GM23338 (cell line): ENCODE measurements around the gene SIDT2. TPM values are rescaled to one million over a fixed set of nuclear protein-coding genes. Genes with fewer than 3 reads are reported as not detected.

Source experiments
- ATAC-seq: fragments of 200-7000 bp; cut with Tn5 transposase; 3 replicates; pipeline ENCODE4 v1.9.1; 2020
- DNase-seq: peaks from one replicate; pipeline ENCODE4 v3.0.0-alpha.2; 2015; ENCODE audit warnings: low spot score
- H2AFZ ChIP-seq: fragments of 200-600 bp; sonication (generic); 2 replicates; pipeline ENCODE4 v1.8.0; 2016; ENCODE audit warnings: antibody characterized with exemption, mild to moderate bottlenecking, moderate library complexity
- H3F3A ChIP-seq: fragments of 200-600 bp; sonication (generic); replicated peaks from 2 replicates; pipeline ENCODE4 v1.8.0; 2017; ENCODE audit warnings: antibody characterized with exemption, mixed run types, low read depth
- H3K27ac ChIP-seq: fragments of 200-600 bp; sonication (generic); 2 replicates; pipeline ENCODE4 v1.6.1; 2016; ENCODE audit warnings: low read depth
- H3K27me3 ChIP-seq: fragments of 200-600 bp; sonication (generic); 2 replicates; pipeline ENCODE4 v1.8.0; 2016; ENCODE audit warnings: mild to moderate bottlenecking, mixed run types, moderate library complexity; ENCODE audit not compliant: insufficient read depth
- H3K36me3 ChIP-seq: fragments of 200-600 bp; sonication (generic); 2 replicates; pipeline ENCODE4 v1.8.0; 2016; ENCODE audit warnings: mild to moderate bottlenecking; ENCODE audit not compliant: insufficient read depth
- H3K4me1 ChIP-seq: fragments of 200-600 bp; sonication (generic); 2 replicates; pipeline ENCODE4 v1.8.0; 2016; ENCODE audit warnings: mild to moderate bottlenecking, moderate library complexity; ENCODE audit not compliant: insufficient read depth
- H3K4me2 ChIP-seq: fragments of 200-600 bp; sonication (generic); 2 replicates; pipeline ENCODE4 v1.7.1; 2017; ENCODE audit warnings: mixed run types
- H3K4me3 ChIP-seq: fragments of 200-600 bp; sonication (generic); 2 replicates; pipeline ENCODE4 v1.6.1; 2016; ENCODE audit warnings: mixed run types
- H3K79me2 ChIP-seq: fragments of 200-600 bp; sonication (generic); replicated peaks from 2 replicates; pipeline ENCODE4 v1.8.0; 2017; ENCODE audit warnings: mild to moderate bottlenecking; ENCODE audit not compliant: insufficient read depth
- H3K9me2 ChIP-seq: fragments of 200-600 bp; sonication (generic); 2 replicates; pipeline ENCODE4 v1.8.0; 2017; ENCODE audit not compliant: insufficient read depth
- H4K20me1 ChIP-seq: fragments of 200-600 bp; sonication (generic); replicated peaks from 2 replicates; pipeline ENCODE4 v1.8.0; 2017; ENCODE audit warnings: mild to moderate bottlenecking; ENCODE audit not compliant: insufficient read depth
- H3K27ac Mint-ChIP-seq: 2 replicates; pipeline ENCODE4 v1.8.0; 2020; ENCODE audit warnings: inconsistent platforms, mild to moderate bottlenecking, moderate library complexity, mixed read lengths
- H3K27me3 Mint-ChIP-seq: 3 replicates; pipeline ENCODE4 v1.8.0; 2022; ENCODE audit warnings: low read depth, mild to moderate bottlenecking, moderate library complexity, mixed read lengths, inconsistent platforms; ENCODE audit not compliant: insufficient read depth, poor library complexity
- H3K36me3 Mint-ChIP-seq: 3 replicates; pipeline ENCODE4 v1.8.0; 2021; ENCODE audit warnings: low read depth, mild to moderate bottlenecking, inconsistent platforms, moderate library complexity, mixed read lengths
- H3K4me1 Mint-ChIP-seq: 3 replicates; pipeline ENCODE4 v1.8.0; 2020; ENCODE audit warnings: mild to moderate bottlenecking, inconsistent platforms, mixed read lengths
- H3K4me3 Mint-ChIP-seq: 3 replicates; pipeline ENCODE4 v1.8.0; 2021; ENCODE audit warnings: moderate library complexity, mild to moderate bottlenecking, inconsistent platforms, mixed read lengths
- H3K9me3 Mint-ChIP-seq: 3 replicates; pipeline ENCODE4 v1.8.0; 2020; ENCODE audit warnings: moderate library complexity, mild to moderate bottlenecking, inconsistent platforms, mixed read lengths
- CREB1 ChIP-seq: fragments of 250-450 bp; sonication (Bioruptor Pico); IDR thresholded peaks from 2 replicates; pipeline ENCODE4 v1.5.0; 2020; ENCODE audit warnings: low read depth, mild to moderate bottlenecking, moderate library complexity
- CTCF ChIP-seq, 2 experiments: fragments of 200-600 bp in 1 of 2; sonication (generic) in 1 of 2; conservative IDR thresholded peaks; 2 replicates each; pipeline versions ENCODE4 v1.5.1 to v1.6.1; 2016 to 2017; ENCODE audit warnings: antibody characterized with exemption in 2 of 2, low read depth in 2 of 2, mild to moderate bottlenecking in 2 of 2, moderate library complexity in 1 of 2
- ETS1 ChIP-seq: IDR thresholded peaks from 2 replicates; pipeline ENCODE4 v1.6.1; 2016; ENCODE audit warnings: antibody characterized with exemption
- EZH2 ChIP-seq: fragments of 200-600 bp; sonication (generic); IDR thresholded peaks from one replicate; pipeline ENCODE4 v1.8.0; 2017; ENCODE audit warnings: antibody characterized with exemption, mild to moderate bottlenecking, low read depth; ENCODE audit not compliant: unreplicated experiment
- EZH2phosphoT487 ChIP-seq: fragments of 200-600 bp; sonication (generic); IDR thresholded peaks from one replicate; pipeline ENCODE4 v1.8.1; 2018; ENCODE audit warnings: antibody characterized with exemption; ENCODE audit not compliant: unreplicated experiment
- JUNB ChIP-seq: IDR thresholded peaks from one replicate; pipeline ENCODE4 v1.6.1; 2016; ENCODE audit warnings: antibody characterized with exemption; ENCODE audit not compliant: unreplicated experiment
- NANOG ChIP-seq: IDR thresholded peaks from 2 replicates; pipeline ENCODE4 v1.6.1; 2016; ENCODE audit warnings: antibody characterized with exemption, borderline replicate concordance
- POLR2AphosphoS5 ChIP-seq: IDR thresholded peaks from 2 replicates; pipeline ENCODE4 v1.6.1; 2016; ENCODE audit warnings: antibody characterized with exemption, low read depth
- STAT1 ChIP-seq: IDR thresholded peaks from one replicate; pipeline ENCODE4 v1.6.1; 2016; ENCODE audit warnings: antibody characterized with exemption; ENCODE audit not compliant: unreplicated experiment
- ZNF114 ChIP-seq: fragments of 250-450 bp; sonication (Bioruptor Pico); IDR thresholded peaks from 2 replicates; pipeline ENCODE4 v1.5.0; 2020; ENCODE audit warnings: mild to moderate bottlenecking, moderate library complexity
- ZNF331 ChIP-seq: fragments of 250-450 bp; sonication (Bioruptor Pico); IDR thresholded peaks from 2 replicates; pipeline ENCODE4 v1.5.0; 2020; ENCODE audit warnings: low read depth, mild to moderate bottlenecking, moderate library complexity
- ZNF462 ChIP-seq: fragments of 250-450 bp; sonication (Bioruptor Pico); IDR thresholded peaks from 2 replicates; pipeline ENCODE4 v1.5.0; 2020; ENCODE audit warnings: mild to moderate bottlenecking, moderate library complexity
- polyA plus RNA-seq: library from polyadenylated mRNA; unstranded; fragments of >200 nt; fragmentation: Nextera tagmentation; extraction: Ambion mirVana; gene quantifications from 2 replicates; pipeline ENCODE4 v1.2.1, GENCODE V29; 2016
- total RNA-seq: library from RNA; depleted of rRNA; stranded (reverse); fragments of >200 nt; shearing (Covaris generic); gene quantifications from 2 replicates; pipeline ENCODE4 v1.2.3, GENCODE V29; 2014
- TF ChIP-seq, protein P1 (sequence below): IDR thresholded peaks from one replicate; pipeline ENCODE4 v1.6.1; 2018; ENCODE audit warnings: antibody characterized with exemption; ENCODE audit not compliant: unreplicated experiment

SIDT2 gene
- total and polyA plus RNA-seq, 2 experiments from 2014 or later = 7.5 to 12.1 TPM

DNA sequence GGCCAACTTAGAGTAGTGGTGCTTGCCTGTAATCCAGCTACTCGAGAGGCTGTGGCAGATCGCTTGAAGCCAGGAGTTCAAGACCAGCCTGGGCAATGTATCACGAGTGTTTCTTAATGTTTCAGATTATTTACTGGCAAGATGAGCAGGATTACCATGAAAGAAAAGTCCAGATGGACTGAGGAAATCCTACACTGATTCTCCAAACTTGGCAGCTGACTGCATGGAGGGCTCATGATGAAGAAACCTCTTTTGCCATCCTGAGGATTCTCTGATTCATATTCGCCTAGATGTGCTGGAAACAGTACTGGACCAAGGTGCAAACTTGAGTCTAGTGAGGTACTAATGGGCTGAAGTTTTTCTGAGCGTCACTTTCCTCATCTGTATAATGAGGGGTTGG, 2.8 kb upstream of the SIDT2 start:
- Mint-ChIP-seq H3K27me3 (peaks cover 8% of the 10 kb centered on the region), H3K36me3 (peaks cover 14% of the 10 kb centered on the region), H3K4me1 (peaks cover 31% of the 10 kb centered on the region), H3K4me3 (no peak overlapping the region), H3K27ac (no peak overlapping the region), H3K9me3 (no peaks in the 10 kb centered on the region)
- no peaks in the 10 kb centered on the region for H3K27me3 ChIP-seq
- no peaks in the 10 kb centered on the region for H3K9me2 ChIP-seq
- DNase-seq (no peak), ATAC-seq (no peak)
- H3K4me1 ChIP-seq = peaks cover 21% of the 10 kb centered on the region
- H3K4me2 ChIP-seq = no peak overlapping the region
- no peak overlapping the region for H2AFZ ChIP-seq
- no peak overlapping the region for H3K27ac ChIP-seq
- H4K20me1 ChIP-seq = peaks cover 5% of the 10 kb centered on the region; the same call in 1 of the 2 replicates
- TF ChIP-seq EZH2 (no peak), ZNF462 (no peak), POLR2AphosphoS5 (no peak), ZNF331 (CRISPR knock-in tag) (no peak), CTCF (conservative IDR thresholded peaks at IDR 0.05; ENCODE audit: low read depth in 2 of 2) (no peak), ETS1 (no peak), STAT1 (no peak), JUNB (no peak), ZNF114 (no peak), CREB1 (CRISPR knock-in tag) (no peak), EZH2phosphoT487 (no peak), NANOG (no peak)
- TF ChIP-seq, protein P1, sequence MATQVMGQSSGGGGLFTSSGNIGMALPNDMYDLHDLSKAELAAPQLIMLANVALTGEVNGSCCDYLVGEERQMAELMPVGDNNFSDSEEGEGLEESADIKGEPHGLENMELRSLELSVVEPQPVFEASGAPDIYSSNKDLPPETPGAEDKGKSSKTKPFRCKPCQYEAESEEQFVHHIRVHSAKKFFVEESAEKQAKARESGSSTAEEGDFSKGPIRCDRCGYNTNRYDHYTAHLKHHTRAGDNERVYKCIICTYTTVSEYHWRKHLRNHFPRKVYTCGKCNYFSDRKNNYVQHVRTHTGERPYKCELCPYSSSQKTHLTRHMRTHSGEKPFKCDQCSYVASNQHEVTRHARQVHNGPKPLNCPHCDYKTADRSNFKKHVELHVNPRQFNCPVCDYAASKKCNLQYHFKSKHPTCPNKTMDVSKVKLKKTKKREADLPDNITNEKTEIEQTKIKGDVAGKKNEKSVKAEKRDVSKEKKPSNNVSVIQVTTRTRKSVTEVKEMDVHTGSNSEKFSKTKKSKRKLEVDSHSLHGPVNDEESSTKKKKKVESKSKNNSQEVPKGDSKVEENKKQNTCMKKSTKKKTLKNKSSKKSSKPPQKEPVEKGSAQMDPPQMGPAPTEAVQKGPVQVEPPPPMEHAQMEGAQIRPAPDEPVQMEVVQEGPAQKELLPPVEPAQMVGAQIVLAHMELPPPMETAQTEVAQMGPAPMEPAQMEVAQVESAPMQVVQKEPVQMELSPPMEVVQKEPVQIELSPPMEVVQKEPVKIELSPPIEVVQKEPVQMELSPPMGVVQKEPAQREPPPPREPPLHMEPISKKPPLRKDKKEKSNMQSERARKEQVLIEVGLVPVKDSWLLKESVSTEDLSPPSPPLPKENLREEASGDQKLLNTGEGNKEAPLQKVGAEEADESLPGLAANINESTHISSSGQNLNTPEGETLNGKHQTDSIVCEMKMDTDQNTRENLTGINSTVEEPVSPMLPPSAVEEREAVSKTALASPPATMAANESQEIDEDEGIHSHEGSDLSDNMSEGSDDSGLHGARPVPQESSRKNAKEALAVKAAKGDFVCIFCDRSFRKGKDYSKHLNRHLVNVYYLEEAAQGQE = no peak
- peaks cover 5% of the 10 kb centered on the region; the same call in 1 of the 2 replicates for H3K79me2 ChIP-seq
- H3F3A ChIP-seq = peaks cover 33% of the 10 kb centered on the region
- H3K36me3 ChIP-seq = 0 out of 2 replicates have a peak, but pooled peaks cover 5% of the 10 kb centered on the region
- H3K4me3 ChIP-seq = no peak overlapping the region
